ENCODE measurements around the gene FHOD3. TPM values are rescaled to one million over a fixed set of nuclear protein-coding genes. Genes with fewer than 3 reads are reported as not detected.

FHOD3 gene
- total and polyA plus RNA-seq, 2 of the 13 experiments (the other 11 are each of a cell fraction or from before 2014, with no cell fraction given), result 0.07 TPM; not detected in 1

GRCh38 chr18:36477776-36478175 lies 180.3 kb downstream of the FHOD3 start:
- intact Hi-C loops (cut with micrococcal nuclease; ENCODE audit: unreplicated experiment) (no loop called here), in situ Hi-C loops (cut with HindIII; ENCODE audit: extremely low pct_ligation_motif_present, low pct_unique_long_range_greater_than_20kb) (no loop called here)
- no peak overlapping the region for H3K4me3 ChIP-seq (replicated peaks in 1 of 3; ENCODE audit: insufficient read depth in 1 of 3, low read depth in 2 of 3, low read length in 3 of 3)
- no peaks in the 10 kb centered on the region for H3K4me1 ChIP-seq (ENCODE audit: insufficient read depth, low read length)
- WGBS (ENCODE audit: low lambda C conversion rate), result 6% methylated on average over 3 of the region's 3 CpGs
- POLR2A ChIA-PET, result no interaction called here
- ATAC-seq (no peak), FAIRE-seq (no peak), DNase-seq (ENCODE audit: low spot score) (no peak)
- H3K79me2 ChIP-seq (ENCODE audit: insufficient read depth, low read length), result no peaks in the 10 kb centered on the region
- no peak overlapping the region for H3K9ac ChIP-seq (ENCODE audit: insufficient read depth, low read depth, low read length)
- H3K4me2 ChIP-seq (ENCODE audit: low read depth, low read length), result no peak overlapping the region
- TF ChIP-seq RFX3 (CRISPR knock-in tag; IDR thresholded peaks at IDR 0.05) (no peak), ZNF646 (CRISPR knock-in tag; IDR thresholded peaks at IDR 0.05) (no peak), ETS1 (CRISPR knock-in tag; IDR thresholded peaks at IDR 0.05) (no peak), ZNF878 (CRISPR knock-in tag; IDR thresholded peaks at IDR 0.05) (no peak), ZSCAN21 (CRISPR knock-in tag; IDR thresholded peaks at IDR 0.05; ENCODE audit: borderline replicate concordance) (no peak), ZNF142 (CRISPR knock-in tag; IDR thresholded peaks at IDR 0.05) (no peak), TERF1 (CRISPR knock-in tag; IDR thresholded peaks at IDR 0.05) (no peak), KMT2A (CRISPR knock-in tag; IDR thresholded peaks at IDR 0.05) (no peak), NR2F2 (IDR thresholded peaks at IDR 0.05; ENCODE audit: borderline replicate concordance, low read depth) (no peak), MEIS2 (CRISPR knock-in tag; IDR thresholded peaks at IDR 0.05) (no peak)
- H4K20me1 ChIP-seq (ENCODE audit: insufficient read depth, low read length), result no peaks in the 10 kb centered on the region
- no peaks in the 10 kb centered on the region; a peak in 1 of 5 replicates for H3K27me3 ChIP-seq (ENCODE audit: control insufficient read depth in 1 of 2, insufficient read depth in 2 of 2, low read length in 2 of 2)
- H3K36me3 ChIP-seq (replicated peaks in 1 of 2; ENCODE audit: control insufficient read depth in 1 of 2, insufficient read depth in 2 of 2, low read length in 2 of 2), result no peaks in the 10 kb centered on the region
- H2AFZ ChIP-seq (ENCODE audit: low read length), result no peak overlapping the region
- no peak overlapping the region for H3K27ac ChIP-seq (ENCODE audit: extremely low read length, insufficient read depth, low read length)
- no TSS peak for BruUV-seq (replicated peaks)
- no peaks in the 10 kb centered on the region for H3K9me3 ChIP-seq (ENCODE audit: low read length)
- CTCF ChIA-PET (ENCODE audit: low intra/inter-chr PET ratio, low total read pairs), result no interaction called here

Measured in HepG2 (cell line).